ENCODE results near the gene USP34.
"Not testable (repeated sequence)": the region's sequence is repeated elsewhere in the genome, so short reads cannot be mapped to it uniquely, and the experiment has no call there.

The USP34 gene

GRCh38 chr2:61448229-61448628 is 22.7 kb downstream of the USP34 start:
- Mint-ChIP-seq H3K9me3 (peaks cover 3% of the 10 kb centered on the region), H3K4me3 (no peak overlapping the region), H3K27me3 (ENCODE audit: low read depth) (no peaks in the 10 kb centered on the region), H3K4me1 (ENCODE audit: low read depth) (peaks cover 14% of the 10 kb centered on the region), H3K36me3 (ENCODE audit: low read depth) (peaks cover 36% of the 10 kb centered on the region), H3K27ac (no peak overlapping the region)

- peaks cover 37% of the 10 kb centered on the region for H3K36me3 Mint-ChIP-seq (ENCODE audit: low read depth)
- peaks cover 19% of the 10 kb centered on the region for H3K4me1 Mint-ChIP-seq (ENCODE audit: low read depth)
- H3K27ac Mint-ChIP-seq; H3K27me3 Mint-ChIP-seq (ENCODE audit: low read depth); H3K9me3 Mint-ChIP-seq; H3K4me3 Mint-ChIP-seq: not testable (repeated sequence)
Observed at GRCh38 chr2:61446971-61447370, 23.9 kb downstream of the USP34 start.

GRCh38 chr2:61443342-61444041 is 27.4 kb downstream of the USP34 start:
- Mint-ChIP-seq H3K36me3 (ENCODE audit: low read depth) (peaks cover 24% of the 10 kb centered on the region), H3K9me3 (no peaks in the 10 kb centered on the region), H3K27ac (no peak overlapping the region), H3K4me3 (no peak overlapping the region), H3K27me3 (ENCODE audit: low read depth) (no peaks in the 10 kb centered on the region), H3K4me1 (ENCODE audit: low read depth) (peaks cover 26% of the 10 kb centered on the region)

- peaks cover 19% of the 10 kb centered on the region for H3K36me3 Mint-ChIP-seq (ENCODE audit: low read depth)
- no peaks in the 10 kb centered on the region for H3K27me3 Mint-ChIP-seq (ENCODE audit: low read depth)
- H3K9me3 Mint-ChIP-seq: peaks cover 9% of the 10 kb centered on the region
- H3K4me3 Mint-ChIP-seq: no peak overlapping the region
- peaks cover 42% of the 10 kb centered on the region for H3K4me1 Mint-ChIP-seq (ENCODE audit: low read depth)
- H3K27ac Mint-ChIP-seq: no peak overlapping the region
Observed at GRCh38 chr2:61439241-61440002, 31.5 kb downstream of the USP34 start.

- H3K27ac Mint-ChIP-seq: no peak overlapping the region
- H3K4me3 Mint-ChIP-seq: no peak overlapping the region
- peaks cover 9% of the 10 kb centered on the region for H3K9me3 Mint-ChIP-seq
Observed at GRCh38 chr2:61438670-61439069, 32.2 kb downstream of the USP34 start.

GRCh38 chr2:61437170-61437569 is 33.7 kb downstream of the USP34 start:
- Mint-ChIP-seq H3K27ac (no peak overlapping the region), H3K27me3 (ENCODE audit: low read depth) (no peaks in the 10 kb centered on the region)

More at GRCh38 chr2:61438670-61439069, 32.2 kb downstream of the USP34 start:
- H3K4me1 Mint-ChIP-seq (ENCODE audit: low read depth): peaks cover 46% of the 10 kb centered on the region
- peaks cover 16% of the 10 kb centered on the region for H3K36me3 Mint-ChIP-seq (ENCODE audit: low read depth)
- no peaks in the 10 kb centered on the region for H3K27me3 Mint-ChIP-seq (ENCODE audit: low read depth)

GRCh38 chr2:61436092-61436491 is 34.8 kb downstream of the USP34 start:
- Mint-ChIP-seq H3K27me3 (ENCODE audit: low read depth) (no peaks in the 10 kb centered on the region), H3K27ac (no peak overlapping the region), H3K9me3 (peaks cover 9% of the 10 kb centered on the region), H3K4me1 (ENCODE audit: low read depth) (peaks cover 41% of the 10 kb centered on the region), H3K36me3 (ENCODE audit: low read depth) (peaks cover 10% of the 10 kb centered on the region), H3K4me3 (peak overlapping the region; percentile 6)

More at GRCh38 chr2:61437170-61437569, 33.7 kb downstream of the USP34 start:
- Mint-ChIP-seq H3K9me3 (peaks cover 9% of the 10 kb centered on the region), H3K4me1 (ENCODE audit: low read depth) (peaks cover 43% of the 10 kb centered on the region), H3K4me3 (no peak overlapping the region), H3K36me3 (ENCODE audit: low read depth) (peaks cover 10% of the 10 kb centered on the region)

GRCh38 chr2:61435291-61435690 is 35.6 kb downstream of the USP34 start:
- Mint-ChIP-seq H3K27me3 (ENCODE audit: low read depth) (no peaks in the 10 kb centered on the region), H3K27ac (no peak overlapping the region), H3K4me1 (ENCODE audit: low read depth) (peaks cover 41% of the 10 kb centered on the region), H3K36me3 (ENCODE audit: low read depth) (peaks cover 10% of the 10 kb centered on the region), H3K9me3 (peaks cover 9% of the 10 kb centered on the region), H3K4me3 (no peak overlapping the region)

- Mint-ChIP-seq H3K27ac (no peak overlapping the region), H3K36me3 (ENCODE audit: low read depth) (peaks cover 10% of the 10 kb centered on the region), H3K4me1 (ENCODE audit: low read depth) (peaks cover 39% of the 10 kb centered on the region), H3K4me3 (no peak overlapping the region), H3K27me3 (ENCODE audit: low read depth) (no peaks in the 10 kb centered on the region), H3K9me3 (peaks cover 9% of the 10 kb centered on the region)
Observed at GRCh38 chr2:61434314-61434713, 36.6 kb downstream of the USP34 start.

GRCh38 chr2:61433606-61434005 is 37.3 kb downstream of the USP34 start:
- peaks cover 34% of the 10 kb centered on the region for H3K4me1 Mint-ChIP-seq (ENCODE audit: low read depth)
- H3K36me3 Mint-ChIP-seq (ENCODE audit: low read depth): peaks cover 7% of the 10 kb centered on the region
- peaks cover 9% of the 10 kb centered on the region for H3K9me3 Mint-ChIP-seq
- H3K4me3 Mint-ChIP-seq: no peak overlapping the region
- no peak overlapping the region for H3K27ac Mint-ChIP-seq
- no peaks in the 10 kb centered on the region for H3K27me3 Mint-ChIP-seq (ENCODE audit: low read depth)

- Mint-ChIP-seq H3K4me1 (ENCODE audit: low read depth) (peaks cover 31% of the 10 kb centered on the region), H3K4me3 (no peak overlapping the region), H3K36me3 (ENCODE audit: low read depth) (peaks cover 5% of the 10 kb centered on the region), H3K9me3 (peaks cover 9% of the 10 kb centered on the region), H3K27me3 (ENCODE audit: low read depth) (no peaks in the 10 kb centered on the region), H3K27ac (no peak overlapping the region)
Observed at GRCh38 chr2:61432990-61433389, 37.9 kb downstream of the USP34 start.

- H3K27me3 Mint-ChIP-seq (ENCODE audit: low read depth): no peaks in the 10 kb centered on the region
- H3K9me3 Mint-ChIP-seq: peaks cover 2% of the 10 kb centered on the region
- no peak overlapping the region for H3K27ac Mint-ChIP-seq
- H3K4me1 Mint-ChIP-seq (ENCODE audit: low read depth): peaks cover 33% of the 10 kb centered on the region
- no peak overlapping the region for H3K4me3 Mint-ChIP-seq
- H3K36me3 Mint-ChIP-seq (ENCODE audit: low read depth): peaks cover 1% of the 10 kb centered on the region
Observed at GRCh38 chr2:61431345-61431744, 39.5 kb downstream of the USP34 start.

GRCh38 chr2:61426267-61426897 is 44.5 kb downstream of the USP34 start:
- Mint-ChIP-seq H3K27me3 (ENCODE audit: low read depth) (no peaks in the 10 kb centered on the region), H3K27ac (peak overlapping the region; percentile 26), H3K4me3 (no peak overlapping the region), H3K36me3 (ENCODE audit: low read depth) (no peaks in the 10 kb centered on the region), H3K4me1 (ENCODE audit: low read depth) (peaks cover 35% of the 10 kb centered on the region), H3K9me3 (no peaks in the 10 kb centered on the region)

GRCh38 chr2:61425605-61426155 is 45.2 kb downstream of the USP34 start:
- Mint-ChIP-seq H3K9me3 (no peaks in the 10 kb centered on the region), H3K27ac (peak overlapping the region; percentile 79), H3K27me3 (ENCODE audit: low read depth) (no peaks in the 10 kb centered on the region), H3K4me1 (ENCODE audit: low read depth) (peaks cover 39% of the 10 kb centered on the region), H3K36me3 (ENCODE audit: low read depth) (no peaks in the 10 kb centered on the region), H3K4me3 (no peak overlapping the region)

Data from T-helper 1 cell treated with Interleukin-12 subunit alpha and Interleukin-12 subunit beta and Interleukin-4 antibody, amounts not matched to agents 30 μg/mL and 1 μg/mL, for 36 hours (primary cell).